ENCODE data around the gene E2F6.

Gene E2F6

DNA sequence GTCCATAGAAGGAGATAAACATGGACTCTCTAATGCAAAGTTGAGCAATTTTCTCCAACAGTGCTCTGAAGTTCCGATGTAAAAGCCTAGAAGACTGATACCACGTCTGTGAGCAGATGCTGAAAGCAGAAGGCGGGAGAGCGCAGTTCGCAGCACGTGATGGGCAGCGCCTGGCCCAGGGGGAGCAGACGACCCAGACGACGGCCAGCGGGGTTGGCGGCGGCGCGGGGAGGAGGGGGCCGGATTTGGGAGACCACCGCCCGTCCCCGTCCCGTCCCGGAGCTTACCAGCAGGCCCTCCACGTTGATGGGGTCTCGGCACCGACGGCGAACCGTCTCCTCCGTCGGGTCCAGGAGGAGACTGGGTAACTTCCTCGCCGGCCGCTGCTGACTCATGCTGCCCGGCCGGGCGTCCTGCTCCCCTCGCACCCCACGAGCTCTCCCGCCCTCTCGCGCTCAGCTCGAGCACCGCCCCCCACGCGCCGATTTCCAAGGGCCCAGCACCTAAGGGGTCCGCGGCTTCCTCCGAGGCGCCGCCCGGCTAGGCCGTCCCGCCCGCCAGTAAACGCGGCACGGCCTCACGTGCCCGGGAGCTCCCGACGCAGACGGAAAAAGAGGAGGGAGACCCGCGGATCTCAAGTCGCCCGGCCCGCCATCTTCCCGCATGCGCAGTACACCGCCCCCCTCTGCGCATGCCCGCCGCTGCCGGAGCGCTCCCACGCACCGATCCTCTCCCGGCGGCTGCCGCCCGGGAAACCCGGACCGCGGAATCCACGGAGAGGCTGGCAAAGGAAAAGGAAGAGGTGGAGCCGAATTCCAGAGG, at the start of gene E2F6:
Gene E2F6, minus strand, starts transcription at position 677 of the 822 bp plus-strand sequence. Its CDS starts 282 bp downstream, at position 395.
- DNase-seq = peak; percentile 84

DNA sequence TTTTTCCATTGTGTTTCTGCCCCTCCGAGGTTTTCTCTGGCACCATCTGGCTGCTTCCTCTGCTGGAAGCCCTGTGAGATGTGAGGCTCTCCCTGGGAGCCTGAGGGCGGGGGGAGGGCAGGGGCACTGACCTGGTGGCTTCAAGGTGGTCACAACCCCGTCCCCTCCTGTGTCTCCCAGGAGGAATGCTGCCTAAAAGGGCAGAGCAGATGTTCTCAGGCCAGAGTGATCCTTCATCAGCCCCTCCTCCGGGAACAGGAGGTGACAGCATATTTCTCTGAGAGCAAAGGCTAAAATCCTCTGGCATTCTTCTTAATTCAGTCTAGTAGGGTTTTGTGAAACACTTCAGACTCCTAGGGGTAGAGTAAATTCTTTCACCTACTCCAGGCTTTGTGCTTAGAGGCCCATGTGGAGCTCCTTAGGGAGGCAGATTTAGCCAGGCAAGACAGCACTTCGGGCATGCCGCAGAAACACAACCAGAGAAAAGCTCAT, 49.6 kb upstream of the E2F6 start:
- DNase-seq = no peak

DNA sequence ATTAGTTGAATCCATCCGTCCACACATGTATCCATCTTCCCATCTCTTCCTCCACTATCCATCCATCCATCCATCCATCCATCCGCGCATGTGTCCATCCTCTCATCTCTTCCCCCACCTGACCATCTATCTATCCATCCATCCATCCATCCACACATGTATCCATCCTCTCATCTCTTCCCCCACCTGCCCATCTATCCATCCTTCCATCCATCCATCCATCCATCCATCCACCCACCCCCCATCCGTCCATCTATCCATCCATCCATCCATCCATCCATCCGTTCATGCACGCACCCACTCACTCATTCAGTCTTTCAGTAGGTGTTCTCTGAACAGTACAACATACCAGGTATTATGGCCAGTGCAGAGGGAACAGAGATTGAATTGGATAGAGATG, 48.9 kb upstream of the E2F6 start:
- DNase-seq = no peak

GRCh38 chr2:11514081-11514730, 48.2 kb upstream of the E2F6 start:
- no peak for DNase-seq

GRCh38 chr2:11513319-11513718, 47.4 kb upstream of the E2F6 start:
- DNase-seq = no peak

DNA sequence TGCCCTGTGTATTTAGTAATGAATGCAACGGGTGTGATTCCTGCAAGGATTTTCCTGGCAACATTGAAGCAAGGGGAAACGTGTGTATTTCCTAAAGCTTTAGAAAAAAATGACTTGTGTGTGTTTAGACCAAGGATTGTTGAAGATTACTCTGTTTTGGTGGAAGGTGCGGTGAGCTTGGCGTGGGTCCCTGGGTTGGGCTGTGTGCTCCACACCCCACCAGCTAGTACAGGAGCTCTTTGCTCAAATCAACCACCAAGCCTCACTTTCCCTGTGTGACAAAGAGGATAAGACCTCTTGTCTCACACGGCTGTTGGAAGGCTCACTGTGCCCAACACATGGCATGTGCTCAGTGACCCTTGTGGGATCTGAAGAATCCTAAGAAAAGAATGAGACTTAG, 46.5 kb upstream of the E2F6 start:
- no peak for DNase-seq

- DNase-seq = no peak
These were observed 43.8 kb upstream of the E2F6 start for GRCh38 chr2:11509657-11510360.

DNA sequence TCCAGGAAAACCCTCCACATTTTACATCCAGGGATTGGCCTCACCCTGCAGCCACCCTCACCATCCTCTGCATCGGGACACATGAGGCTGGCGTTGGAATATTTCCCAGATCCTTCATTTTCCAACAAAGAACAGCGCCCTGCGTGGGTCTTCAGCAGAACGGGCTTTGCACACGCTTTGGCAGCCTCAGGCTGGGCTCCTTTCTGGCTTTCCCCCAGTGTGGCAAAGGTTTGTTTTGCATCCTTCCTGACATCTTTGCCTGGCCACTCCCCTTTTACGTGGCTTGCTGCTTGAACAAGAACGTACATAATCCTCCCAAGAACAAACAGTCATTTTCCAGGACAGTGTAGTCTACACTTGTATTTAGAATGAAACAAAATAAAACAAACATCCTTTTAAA, 42.3 kb upstream of the E2F6 start:
- DNase-seq = no peak

DNA sequence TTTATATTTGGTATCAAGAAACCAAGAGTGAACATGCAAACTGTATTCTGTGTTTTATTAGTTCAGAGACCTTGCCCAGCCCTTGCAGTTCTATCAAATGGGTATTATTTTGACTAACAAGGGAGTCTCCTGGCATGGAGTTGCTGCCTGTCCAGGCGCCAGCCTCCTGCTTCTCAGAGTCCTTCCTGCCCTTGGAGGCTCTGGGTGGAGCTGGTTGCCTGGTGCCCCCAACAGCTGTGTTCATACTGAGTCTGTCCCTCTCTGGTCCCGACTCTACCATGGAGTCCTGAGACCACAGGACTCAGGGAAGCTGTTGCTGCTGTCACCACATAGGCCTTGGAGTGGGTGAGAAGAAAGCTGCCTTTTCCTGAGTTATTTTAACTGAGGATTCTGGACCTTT, 41.6 kb upstream of the E2F6 start:
- DNase-seq = no peak

DNA sequence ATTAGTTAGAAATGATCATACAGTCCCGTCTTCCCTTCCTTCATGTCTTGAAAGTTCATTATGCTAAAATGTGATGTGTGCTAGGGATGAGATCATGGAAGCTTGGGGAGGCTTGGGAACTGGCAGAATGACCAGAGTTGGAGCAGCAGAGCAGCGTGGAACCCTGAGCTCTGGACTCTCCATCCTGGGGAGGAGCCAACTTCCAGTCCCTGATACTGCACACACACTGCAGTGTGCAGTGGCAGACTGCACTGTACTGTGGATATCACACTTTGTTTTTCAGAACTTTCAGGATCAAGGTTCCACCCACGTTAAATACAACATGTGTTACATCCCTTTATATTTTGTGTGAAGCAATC, 40.6 kb upstream of the E2F6 start:
- no peak for DNase-seq

DNA sequence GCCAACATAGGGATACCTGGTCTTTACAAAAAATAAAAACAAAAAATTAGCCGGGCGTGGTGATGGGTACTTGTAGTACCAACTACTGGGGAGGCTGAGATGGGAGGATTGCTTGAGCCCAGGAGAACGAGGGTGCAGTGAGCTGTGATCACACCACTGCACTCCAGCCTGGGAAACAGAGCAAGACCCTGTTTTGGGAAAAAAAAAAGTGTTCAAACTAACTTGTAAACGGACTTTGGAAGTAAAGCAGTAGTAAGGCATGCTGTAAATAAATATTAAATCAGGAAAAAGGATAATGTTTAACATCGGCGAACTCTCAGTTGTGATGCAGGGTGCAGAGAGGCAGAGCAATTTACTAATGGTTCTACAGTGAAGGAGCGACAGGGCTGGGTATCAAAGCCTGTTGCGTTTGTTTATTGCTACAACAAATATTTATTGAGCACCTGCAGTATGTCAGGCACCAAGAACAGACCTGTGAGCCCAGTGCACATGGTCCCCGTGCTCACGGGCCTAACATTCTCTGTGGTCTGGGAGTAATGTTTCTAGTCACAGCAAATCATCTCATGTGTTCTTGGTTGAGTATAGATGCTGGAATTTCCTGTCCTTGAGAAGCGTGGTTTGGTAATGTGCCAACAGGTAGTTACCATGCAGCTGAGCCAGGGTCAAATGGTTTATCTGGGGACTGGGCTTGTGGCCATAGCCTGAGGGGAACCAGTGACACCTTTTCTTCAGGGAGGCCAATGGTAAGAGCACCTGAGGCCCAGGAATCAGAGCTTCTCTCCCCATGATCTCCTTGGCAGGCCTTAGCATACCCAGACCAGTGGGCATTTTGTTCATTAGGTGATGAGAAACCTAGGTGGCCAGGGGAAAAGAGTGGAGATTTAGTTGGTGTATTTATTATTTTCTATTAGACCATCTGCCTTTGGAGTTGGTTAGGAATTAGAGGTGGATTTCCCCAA, 40.0 kb upstream of the E2F6 start:
- DNase-seq = no peak

GRCh38 chr2:11503354-11503927, 37.5 kb upstream of the E2F6 start:
- no peak for DNase-seq

- DNase-seq = no peak
These were observed 36.9 kb upstream of the E2F6 start for GRCh38 chr2:11502740-11503292.

GRCh38 chr2:11500702-11501303, 34.8 kb upstream of the E2F6 start:
- DNase-seq = no peak

GRCh38 chr2:11499081-11499743, 33.3 kb upstream of the E2F6 start:
- DNase-seq = no peak

GRCh38 chr2:11498543-11499034, 32.6 kb upstream of the E2F6 start:
- DNase-seq = no peak

GRCh38 chr2:11495844-11496681, 30.1 kb upstream of the E2F6 start:
- no peak for DNase-seq

GRCh38 chr2:11494310-11494709, 28.3 kb upstream of the E2F6 start:
- no peak for DNase-seq

DNA sequence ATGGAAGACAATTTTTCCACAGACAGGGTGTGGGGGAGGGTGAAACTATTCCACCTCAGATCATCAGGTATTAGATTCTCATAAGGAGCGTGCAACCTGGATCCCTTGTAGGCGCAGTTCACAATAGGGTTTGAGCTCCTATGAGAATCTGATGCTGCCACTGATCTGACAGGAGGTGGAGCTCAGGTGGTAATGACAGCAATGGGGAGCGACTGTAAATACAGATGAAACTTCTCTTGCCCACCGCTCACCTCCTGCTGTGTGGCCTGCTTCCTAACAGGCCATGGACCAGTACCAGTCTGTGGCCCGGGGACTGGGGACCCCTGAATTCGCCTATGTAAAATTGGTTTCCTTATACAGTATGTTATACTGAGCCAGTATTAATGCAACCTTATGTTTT, 27.3 kb upstream of the E2F6 start:
- no peak for DNase-seq

GRCh38 chr2:11492720-11493119, 26.8 kb upstream of the E2F6 start:
- DNase-seq = no peak
